ENCODE results near the gene MYO1D. TPM values are rescaled to one million over a fixed set of nuclear protein-coding genes. Genes with fewer than 3 reads are reported as not detected.
"Not testable (repeated sequence)": the region's sequence is repeated elsewhere in the genome, so short reads cannot be mapped to it uniquely, and the experiment has no call there.

The MYO1D gene
- polyA plus RNA-seq, 1 donor from 2014 or later, result 11.6 TPM

DNA sequence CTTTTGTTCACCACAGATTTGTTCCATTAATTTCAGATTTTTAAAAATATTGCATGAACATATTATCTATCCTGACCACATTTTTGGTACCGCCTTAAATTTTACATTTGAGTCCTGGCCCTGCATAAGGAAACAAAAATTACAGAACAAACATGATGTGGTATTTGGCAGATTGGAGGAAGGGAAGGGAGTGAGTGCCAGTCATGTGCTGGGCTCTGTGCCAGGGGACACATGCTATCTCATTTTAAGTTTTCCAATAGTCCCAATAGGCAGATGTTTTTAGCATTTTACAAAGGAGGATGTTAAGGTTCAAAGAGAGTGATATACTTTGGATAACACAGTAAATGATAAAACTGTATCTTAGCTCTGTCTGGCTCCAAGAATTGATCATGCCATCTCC, 205.0 kb downstream of the MYO1D start:
- H3K9me3 Mint-ChIP-seq, result peaks cover 2 to 8% (median 7%) of the 10 kb centered on the region in 3 donors
- no peak overlapping the region for H3K27ac Mint-ChIP-seq
- no peaks in the 10 kb centered on the region for H3K4me1 Mint-ChIP-seq
- no peaks in the 10 kb centered on the region for H3K27me3 Mint-ChIP-seq
- H3K4me3 Mint-ChIP-seq, result no peak overlapping the region
- H3K36me3 Mint-ChIP-seq, result peaks cover 10% of the 10 kb centered on the region

DNA sequence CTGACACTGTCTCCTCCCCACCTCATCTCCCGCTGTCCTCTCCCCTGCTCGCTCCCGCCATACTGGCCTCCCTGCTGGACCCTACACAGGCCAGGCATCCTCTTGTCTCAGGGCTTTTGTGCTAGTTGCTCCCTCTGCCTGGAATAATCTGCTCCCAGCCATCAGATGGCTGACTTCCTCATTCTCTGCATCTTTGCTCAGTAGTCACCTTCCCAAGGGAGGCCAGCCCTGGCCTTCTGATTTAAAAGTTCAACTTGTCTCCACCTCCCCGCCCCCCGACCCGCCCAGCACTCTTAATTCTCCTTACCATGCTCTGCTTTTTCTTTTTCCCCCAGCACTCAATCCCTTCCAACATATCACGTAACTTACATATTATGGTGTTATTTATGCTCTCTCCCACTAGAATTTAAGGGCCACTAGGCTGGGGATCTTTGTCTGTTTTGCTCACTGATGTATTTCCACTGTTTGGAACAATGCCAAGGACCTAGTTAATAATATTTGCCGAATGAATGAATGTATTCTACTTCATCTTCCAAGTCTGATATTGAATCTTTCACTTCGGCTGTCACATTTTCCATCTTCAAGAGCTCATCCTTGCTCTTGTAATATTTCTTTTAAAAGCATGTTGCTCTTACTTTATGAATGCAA, 211.9 kb downstream of the MYO1D start:
- Mint-ChIP-seq H3K4me3 (no peak overlapping the region), H3K27me3 (no peaks in the 10 kb centered on the region)

DNA sequence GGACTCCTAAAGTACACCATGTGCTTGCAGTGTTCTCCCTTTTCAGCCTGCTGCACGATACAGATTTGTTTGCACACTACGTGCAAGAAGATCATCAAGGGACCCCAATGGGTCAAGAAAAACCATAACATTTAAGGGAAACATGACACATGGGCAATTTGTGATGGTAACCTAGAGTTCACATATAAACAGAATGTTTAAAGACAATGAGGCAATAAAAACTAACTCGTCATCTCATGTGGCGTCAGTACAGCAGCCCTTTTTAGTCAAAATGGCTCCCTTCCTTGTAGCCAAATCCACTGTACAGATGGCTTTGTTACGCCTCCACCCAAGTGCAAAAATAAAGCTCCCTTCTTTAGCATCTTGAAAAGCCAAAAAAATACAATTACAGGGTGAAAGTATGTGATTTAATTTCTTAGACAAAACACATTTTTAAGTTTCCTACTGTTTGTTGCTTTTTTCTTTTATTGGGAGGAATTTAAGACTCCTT, 216.4 kb downstream of the MYO1D start:
- H3K27me3 Mint-ChIP-seq, result no peaks in the 10 kb centered on the region
- no peak overlapping the region for H3K4me3 Mint-ChIP-seq
- peaks cover 4% of the 10 kb centered on the region for H3K36me3 Mint-ChIP-seq
- no peaks in the 10 kb centered on the region for H3K9me3 Mint-ChIP-seq
- peaks cover 0 to 5% (median 0%) of the 10 kb centered on the region in 3 donors for H3K4me1 Mint-ChIP-seq
- H3K27ac Mint-ChIP-seq, result no peak overlapping the region

More for the DNA sequence above, 211.9 kb downstream of the MYO1D start:
- no peak overlapping the region for H3K27ac Mint-ChIP-seq
- H3K9me3 Mint-ChIP-seq, result peaks cover 0 to 1% (median 0%) of the 10 kb centered on the region in 3 donors
- H3K36me3 Mint-ChIP-seq, result peaks cover 2% of the 10 kb centered on the region
- peaks cover 0 to 2% (median 0%) of the 10 kb centered on the region in 3 donors for H3K4me1 Mint-ChIP-seq

DNA sequence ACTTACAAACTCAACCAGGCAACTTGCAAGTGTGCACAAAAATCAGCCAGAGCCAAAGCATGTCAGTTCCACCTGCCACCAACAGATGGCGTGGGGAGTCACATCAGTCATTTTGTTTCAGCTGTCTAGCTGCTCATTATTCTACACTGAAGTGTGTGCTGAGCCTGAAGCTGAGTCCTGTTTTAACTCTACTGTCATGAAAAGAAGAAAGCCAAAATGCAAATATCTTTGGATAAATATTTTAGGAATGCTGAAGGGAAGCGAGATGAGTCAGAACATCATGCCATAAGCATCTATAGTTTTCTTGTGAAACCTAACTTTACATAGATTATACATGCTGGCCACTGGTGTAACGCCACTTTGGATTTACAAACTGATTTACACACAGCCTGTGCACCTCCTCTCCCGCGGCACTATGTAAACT, 217.5 kb downstream of the MYO1D start:
- Mint-ChIP-seq H3K27me3 (no peaks in the 10 kb centered on the region), H3K27ac (no peak overlapping the region), H3K9me3 (no peaks in the 10 kb centered on the region)

DNA sequence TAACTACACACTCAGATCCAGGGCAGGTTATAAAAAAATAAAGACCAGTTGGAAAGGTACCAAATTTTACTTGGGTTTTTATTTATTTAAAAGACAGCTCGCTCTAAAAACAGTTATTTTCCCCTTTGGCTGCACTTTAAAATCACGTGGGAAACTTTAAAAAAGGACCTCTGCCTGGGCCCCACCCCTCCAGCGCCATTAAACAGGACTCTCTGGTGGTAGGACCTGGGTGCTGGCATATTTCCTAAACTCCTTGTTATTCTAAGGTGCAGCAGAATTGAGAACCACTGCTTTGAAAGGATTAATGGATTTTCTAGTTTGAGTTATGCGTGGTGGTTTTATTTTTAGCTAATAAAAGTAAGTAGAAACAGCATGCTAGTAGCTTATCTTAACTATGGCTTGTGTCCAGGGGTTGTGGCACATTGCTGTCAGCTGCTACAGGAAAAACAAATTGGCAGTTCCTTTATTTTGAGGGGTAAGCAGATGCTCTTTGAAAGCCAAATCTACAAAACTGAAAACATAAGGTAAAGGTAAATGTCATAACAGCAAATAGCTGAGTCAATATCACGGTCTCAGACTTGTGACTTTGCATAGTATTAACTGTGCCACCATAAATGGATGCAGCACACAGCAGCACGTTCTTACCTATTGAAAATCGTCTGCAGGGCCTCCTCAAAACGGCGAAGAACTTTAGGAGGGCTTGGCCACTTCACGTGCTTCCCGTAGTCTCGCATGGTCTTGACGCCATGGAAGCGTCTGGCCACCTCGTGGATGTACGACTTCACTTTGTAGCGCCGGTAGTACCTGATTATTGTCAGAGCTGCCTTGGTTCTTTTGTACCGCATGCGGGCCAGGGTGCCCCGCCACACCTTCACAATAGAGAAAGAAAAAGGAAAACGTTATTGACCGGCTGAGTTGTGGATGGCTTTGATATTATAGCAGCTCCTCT, 218.2 kb downstream of the MYO1D start:
- Mint-ChIP-seq H3K4me1 (peaks cover 0 to 5% (median 0%) of the 10 kb centered on the region in 3 donors), H3K27me3 (no peaks in the 10 kb centered on the region), H3K27ac (no peak overlapping the region), H3K4me3 (no peak overlapping the region), H3K9me3 (no peaks in the 10 kb centered on the region), H3K36me3 (peaks cover 8% of the 10 kb centered on the region)

More for the DNA sequence above, 217.5 kb downstream of the MYO1D start:
- Mint-ChIP-seq H3K4me3 (no peak overlapping the region), H3K36me3 (peaks cover 8% of the 10 kb centered on the region), H3K4me1 (peaks cover 0 to 5% (median 0%) of the 10 kb centered on the region in 3 donors)

DNA sequence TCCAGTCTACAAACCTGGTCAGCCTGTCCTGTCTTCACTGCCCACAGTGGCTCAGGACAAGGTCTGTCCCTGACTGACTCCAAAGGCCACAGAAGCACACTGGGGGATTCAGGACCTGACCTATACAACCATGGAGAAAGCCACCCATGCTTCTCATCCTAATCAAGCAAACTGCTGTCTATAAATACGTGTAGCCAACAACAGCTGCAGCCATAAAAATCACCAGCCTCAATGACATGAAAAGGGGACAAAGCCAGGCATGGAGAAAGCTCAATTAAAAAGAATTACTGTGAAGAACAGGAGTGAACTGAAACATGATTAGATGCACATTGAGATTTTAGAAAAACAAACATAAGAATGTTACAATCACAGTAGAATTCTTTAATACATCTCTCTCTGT, 220.0 kb downstream of the MYO1D start:
- H3K36me3 Mint-ChIP-seq, result peaks cover 9% of the 10 kb centered on the region
- H3K27ac Mint-ChIP-seq, result no peak overlapping the region
- peaks cover 0 to 5% (median 0%) of the 10 kb centered on the region in 3 donors for H3K4me1 Mint-ChIP-seq
- H3K27me3 Mint-ChIP-seq, result no peaks in the 10 kb centered on the region
- H3K4me3 Mint-ChIP-seq, result no peak overlapping the region
- H3K9me3 Mint-ChIP-seq, result no peaks in the 10 kb centered on the region

DNA sequence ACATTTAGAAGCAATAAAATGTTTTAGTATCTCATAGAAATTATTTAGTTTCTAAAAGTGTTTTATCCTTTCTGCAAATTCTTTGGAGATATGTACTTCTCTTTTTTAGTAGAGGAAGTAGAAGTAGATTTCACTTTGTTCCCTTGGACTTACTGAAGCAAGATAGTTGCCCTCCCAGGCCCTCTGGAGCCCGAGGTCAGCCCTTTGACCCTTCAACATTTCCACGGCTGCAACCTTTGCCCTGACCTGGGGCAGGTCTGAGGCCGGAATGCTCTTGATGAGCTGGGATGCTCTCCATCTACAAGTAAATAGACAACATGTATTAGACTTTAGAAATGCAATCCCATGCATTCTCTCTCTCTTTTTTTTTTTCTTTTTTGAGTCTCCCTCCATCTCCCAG, 222.6 kb downstream of the MYO1D start:
- H3K27ac Mint-ChIP-seq, result no peak overlapping the region
- no peak overlapping the region for H3K4me3 Mint-ChIP-seq
- H3K9me3 Mint-ChIP-seq, result peaks cover 6 to 17% (median 13%) of the 10 kb centered on the region in 3 donors
- H3K36me3 Mint-ChIP-seq, result peaks cover 27% of the 10 kb centered on the region
- H3K27me3 Mint-ChIP-seq, result no peaks in the 10 kb centered on the region
- H3K4me1 Mint-ChIP-seq, result no peaks in the 10 kb centered on the region

DNA sequence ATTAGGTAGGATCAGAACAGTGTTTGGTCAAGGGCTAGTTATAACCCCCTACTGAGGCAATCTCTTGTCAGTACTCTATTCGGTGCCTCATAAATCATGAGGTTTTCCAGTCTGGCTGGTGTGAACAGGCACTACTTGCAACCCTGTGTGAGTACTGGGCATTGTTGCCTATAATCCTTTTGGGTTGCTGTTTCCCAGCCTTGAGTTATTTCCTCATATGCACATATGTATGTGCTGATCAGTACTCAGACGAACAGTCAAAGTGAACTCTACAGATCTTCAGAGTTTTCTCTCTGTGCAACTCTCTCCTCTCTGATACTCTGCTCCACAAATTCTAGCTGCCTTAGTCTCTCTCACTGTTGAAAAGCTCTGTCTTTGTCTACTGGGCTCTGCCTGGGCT, 225.8 kb downstream of the MYO1D start:
- no peaks in the 10 kb centered on the region for H3K27me3 Mint-ChIP-seq
- H3K36me3 Mint-ChIP-seq, result peaks cover 27% of the 10 kb centered on the region

DNA sequence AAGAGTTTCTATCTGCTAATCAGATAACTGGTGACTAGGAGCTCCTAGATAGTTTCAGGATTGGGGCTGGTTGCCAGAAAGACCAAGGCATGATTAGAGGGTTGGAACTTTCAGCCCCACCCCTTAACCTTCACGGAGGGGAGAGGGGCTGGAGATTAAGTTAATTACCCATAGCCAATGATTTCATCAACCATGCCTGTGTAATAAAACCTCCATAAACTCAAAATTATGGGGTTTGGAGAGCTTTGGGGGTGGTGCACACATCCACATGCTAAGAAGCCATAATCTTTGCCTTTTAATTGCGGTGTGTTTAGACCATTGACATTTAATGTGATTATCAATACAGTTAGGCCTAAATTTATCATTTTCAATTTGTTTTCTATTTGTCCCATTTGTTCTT, 228.5 kb downstream of the MYO1D start:
- peaks cover 28% of the 10 kb centered on the region for H3K36me3 Mint-ChIP-seq

More for the DNA sequence above, 225.8 kb downstream of the MYO1D start:
- H3K9me3 Mint-ChIP-seq, result peaks cover 6 to 17% (median 13%) of the 10 kb centered on the region in 3 donors
- no peak overlapping the region for H3K27ac Mint-ChIP-seq
- H3K4me1 Mint-ChIP-seq, result no peaks in the 10 kb centered on the region
- no peak overlapping the region for H3K4me3 Mint-ChIP-seq

DNA sequence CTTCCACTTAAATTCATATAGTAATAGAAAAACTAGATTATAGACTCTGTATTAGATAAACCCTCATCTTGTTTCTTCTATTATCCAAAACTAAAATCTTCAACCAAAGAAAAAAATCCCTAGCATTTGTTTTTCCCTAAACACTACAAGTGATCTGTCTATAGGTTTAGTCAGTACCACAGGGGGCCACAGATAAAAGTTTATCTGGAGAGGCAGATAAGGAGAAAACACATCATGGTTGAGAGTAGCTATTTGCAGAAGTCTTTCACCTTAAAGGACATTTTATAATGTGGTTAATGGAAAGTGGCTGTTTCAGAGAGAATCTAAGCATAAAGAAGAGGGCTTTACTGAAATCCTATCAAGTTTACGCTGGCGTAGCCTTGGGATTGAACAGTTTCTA, 230.0 kb downstream of the MYO1D start:
- H3K4me3 Mint-ChIP-seq, result no peak overlapping the region
- no peaks in the 10 kb centered on the region for H3K4me1 Mint-ChIP-seq
- H3K27ac Mint-ChIP-seq, result no peak overlapping the region
- H3K9me3 Mint-ChIP-seq, result peaks cover 6 to 17% (median 16%) of the 10 kb centered on the region in 3 donors
- H3K27me3 Mint-ChIP-seq, result no peaks in the 10 kb centered on the region
- peaks cover 26% of the 10 kb centered on the region for H3K36me3 Mint-ChIP-seq

More for the DNA sequence above, 228.5 kb downstream of the MYO1D start:
- H3K4me1 Mint-ChIP-seq, result no peaks in the 10 kb centered on the region
- no peak overlapping the region for H3K4me3 Mint-ChIP-seq
- H3K27ac Mint-ChIP-seq, result no peak overlapping the region
- no peaks in the 10 kb centered on the region for H3K27me3 Mint-ChIP-seq
- peaks cover 6 to 17% (median 13%) of the 10 kb centered on the region in 3 donors for H3K9me3 Mint-ChIP-seq

DNA sequence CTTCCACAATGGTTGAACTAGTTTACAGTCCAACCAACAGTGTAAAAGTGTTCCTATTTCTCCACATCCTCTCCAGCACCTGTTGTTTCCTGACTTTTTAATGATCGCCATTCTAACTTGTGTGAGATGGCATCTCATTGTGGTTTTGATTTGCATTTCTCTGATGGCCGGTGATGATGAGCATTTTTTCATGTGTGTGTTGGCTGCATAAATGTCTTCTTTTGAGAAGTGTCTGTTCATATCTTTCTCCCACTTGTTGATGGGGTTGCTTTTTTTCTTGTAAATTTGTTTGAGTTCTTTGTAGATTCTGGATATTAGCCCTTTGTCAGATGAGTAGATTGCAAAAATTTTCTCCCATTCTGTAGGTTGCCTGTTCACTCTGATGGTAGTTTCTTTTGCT, 235.4 kb downstream of the MYO1D start:
- not testable (repeated sequence) for H3K36me3 Mint-ChIP-seq, H3K27ac Mint-ChIP-seq, H3K4me1 Mint-ChIP-seq, H3K9me3 Mint-ChIP-seq, H3K4me3 Mint-ChIP-seq, H3K27me3 Mint-ChIP-seq

DNA sequence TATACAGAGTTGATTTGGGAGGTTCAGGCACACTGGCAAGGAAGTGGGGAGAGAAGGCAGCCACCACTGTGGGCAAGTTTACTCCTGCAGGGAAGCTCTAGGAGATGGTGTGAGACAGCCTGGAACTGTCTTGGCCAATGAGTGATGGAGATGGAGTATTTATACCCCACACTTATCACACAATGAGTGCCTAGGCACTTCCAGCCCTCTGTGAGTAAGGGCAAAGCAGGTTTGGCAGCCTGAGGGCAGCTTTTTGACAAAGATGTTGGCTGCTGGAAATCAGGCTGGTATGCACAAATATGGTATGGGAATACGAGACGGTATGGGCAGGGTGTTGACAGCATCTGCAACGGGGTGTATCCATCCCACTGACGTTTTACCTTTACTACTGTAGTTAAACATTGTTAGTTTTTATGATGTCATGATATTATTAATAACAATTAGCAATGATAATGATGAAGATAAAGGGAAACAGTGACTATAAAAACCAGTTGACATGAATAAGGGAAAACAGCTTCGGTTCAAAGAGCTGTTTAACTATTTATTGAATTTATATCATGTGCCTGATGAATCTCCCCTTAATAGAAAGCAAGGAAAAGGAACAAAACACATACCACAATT, 240.2 kb downstream of the MYO1D start:
- Mint-ChIP-seq H3K4me1 (no peaks in the 10 kb centered on the region), H3K27ac (no peak overlapping the region), H3K4me3 (no peak overlapping the region), H3K36me3 (no peaks in the 10 kb centered on the region), H3K9me3 (peaks cover 2 to 4% (median 3%) of the 10 kb centered on the region in 3 donors), H3K27me3 (no peaks in the 10 kb centered on the region)

DNA sequence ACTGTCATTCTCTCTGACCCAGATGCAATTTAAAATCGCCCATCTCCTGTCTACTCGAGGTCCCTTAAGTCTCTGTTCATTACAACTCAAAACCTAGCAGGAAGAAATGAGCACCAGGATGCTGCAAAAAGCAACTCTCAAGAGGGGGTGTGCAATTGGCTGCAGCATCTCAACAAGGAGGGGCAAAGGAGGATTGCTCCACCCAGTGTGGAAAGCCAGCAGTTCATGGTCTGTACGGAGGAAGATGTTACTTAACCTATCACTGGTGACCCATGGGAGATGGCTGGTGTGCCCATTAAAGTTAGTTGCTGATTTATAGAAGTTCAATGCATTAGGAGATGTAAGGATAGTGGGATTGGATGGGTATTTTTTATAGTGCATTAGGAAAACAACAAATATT, 242.8 kb downstream of the MYO1D start:
- Mint-ChIP-seq H3K36me3 (peaks cover 6% of the 10 kb centered on the region), H3K4me3 (no peak overlapping the region), H3K9me3 (no peaks in the 10 kb centered on the region), H3K27ac (no peak overlapping the region), H3K27me3 (no peaks in the 10 kb centered on the region), H3K4me1 (no peaks in the 10 kb centered on the region)

DNA sequence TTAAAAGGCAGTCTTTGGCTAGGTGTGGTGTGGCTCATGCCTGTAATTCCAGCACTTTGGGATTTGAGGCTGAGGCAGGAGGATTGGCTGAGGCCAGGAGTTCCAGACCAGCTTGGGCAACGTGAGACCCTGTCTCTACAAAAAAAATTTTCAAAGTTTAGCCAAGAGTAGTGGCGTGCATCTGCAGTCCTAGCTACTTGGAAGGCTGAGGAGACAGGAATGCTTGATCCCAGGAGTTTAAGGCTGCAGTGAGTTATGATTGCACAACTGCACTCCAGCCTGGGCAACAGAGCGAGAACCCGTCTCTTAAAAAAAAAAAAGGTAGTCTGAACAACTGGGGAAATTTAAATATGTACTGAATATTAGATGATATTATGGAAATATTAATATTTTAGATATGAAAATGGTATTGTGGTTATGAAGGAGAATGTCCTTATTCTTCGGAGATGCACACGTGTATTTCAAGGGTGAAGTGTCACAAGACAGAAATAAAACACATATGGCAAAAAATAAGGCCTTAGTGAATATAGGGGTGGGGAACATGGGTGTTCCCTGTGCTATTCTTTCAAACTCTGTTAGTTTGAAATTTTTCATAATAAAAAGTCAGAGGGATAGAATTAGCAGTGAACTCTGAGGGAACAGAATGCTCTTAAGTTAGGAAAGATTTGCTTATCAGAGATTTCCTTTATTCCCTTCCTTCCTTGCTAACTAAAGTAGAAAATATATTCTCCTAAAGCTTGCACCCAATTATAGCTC, 245.4 kb downstream of the MYO1D start:
- no peak overlapping the region for H3K27ac Mint-ChIP-seq
- no peak overlapping the region for H3K4me3 Mint-ChIP-seq
- H3K9me3 Mint-ChIP-seq, result no peaks in the 10 kb centered on the region
- no peaks in the 10 kb centered on the region for H3K27me3 Mint-ChIP-seq
- no peaks in the 10 kb centered on the region for H3K4me1 Mint-ChIP-seq
- peaks cover 6% of the 10 kb centered on the region for H3K36me3 Mint-ChIP-seq
